Hepatocyte (in vitro differentiated cells): ENCODE measurements around the gene PGC.

ENCODE experiments used
- EZH2 ChIP-seq: fragments of 200-600 bp; sonication (generic); IDR thresholded peaks from 2 replicates; pipeline ENCODE4 v1.6.1; 2016; ENCODE audit warnings: antibody characterized with exemption, mild to moderate bottlenecking, borderline replicate concordance
- TF ChIP-seq, protein P1 (sequence below): fragments of 200-600 bp; sonication (generic); IDR thresholded peaks from 2 replicates; pipeline ENCODE4 v1.5.1; 2016; ENCODE audit warnings: antibody characterized with exemption, mild to moderate bottlenecking; ENCODE audit not compliant: poor library complexity

DNA sequence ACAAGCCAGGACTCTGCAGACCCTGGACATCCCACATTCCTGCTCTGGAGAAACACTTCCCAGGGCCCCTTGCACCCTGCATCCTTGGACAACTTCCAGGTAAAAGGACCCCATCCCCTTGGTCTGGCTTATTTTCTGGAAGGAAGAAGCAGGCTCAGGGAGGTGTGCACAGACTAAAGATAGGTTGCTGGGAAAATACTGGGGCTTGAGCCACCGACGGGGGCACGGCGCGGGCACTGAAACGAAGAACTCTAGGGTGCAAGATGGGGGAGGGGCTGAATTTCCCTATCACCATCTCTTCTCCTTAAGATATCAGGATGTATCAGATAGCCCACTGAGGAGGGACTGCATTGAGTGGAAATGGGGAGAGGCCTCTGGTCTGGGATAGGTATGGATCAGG, 31.7 kb upstream of the PGC start:
- TF ChIP-seq, protein P1, sequence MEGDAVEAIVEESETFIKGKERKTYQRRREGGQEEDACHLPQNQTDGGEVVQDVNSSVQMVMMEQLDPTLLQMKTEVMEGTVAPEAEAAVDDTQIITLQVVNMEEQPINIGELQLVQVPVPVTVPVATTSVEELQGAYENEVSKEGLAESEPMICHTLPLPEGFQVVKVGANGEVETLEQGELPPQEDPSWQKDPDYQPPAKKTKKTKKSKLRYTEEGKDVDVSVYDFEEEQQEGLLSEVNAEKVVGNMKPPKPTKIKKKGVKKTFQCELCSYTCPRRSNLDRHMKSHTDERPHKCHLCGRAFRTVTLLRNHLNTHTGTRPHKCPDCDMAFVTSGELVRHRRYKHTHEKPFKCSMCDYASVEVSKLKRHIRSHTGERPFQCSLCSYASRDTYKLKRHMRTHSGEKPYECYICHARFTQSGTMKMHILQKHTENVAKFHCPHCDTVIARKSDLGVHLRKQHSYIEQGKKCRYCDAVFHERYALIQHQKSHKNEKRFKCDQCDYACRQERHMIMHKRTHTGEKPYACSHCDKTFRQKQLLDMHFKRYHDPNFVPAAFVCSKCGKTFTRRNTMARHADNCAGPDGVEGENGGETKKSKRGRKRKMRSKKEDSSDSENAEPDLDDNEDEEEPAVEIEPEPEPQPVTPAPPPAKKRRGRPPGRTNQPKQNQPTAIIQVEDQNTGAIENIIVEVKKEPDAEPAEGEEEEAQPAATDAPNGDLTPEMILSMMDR, result no peak
- no peak for TF ChIP-seq EZH2
